Activated CD8-positive, alpha-beta memory T cell treated with anti-CD3 and anti-CD28 coated beads for 24 hours (primary cell): ENCODE data around the gene KCNJ2.

ENCODE experiments used
- DNase-seq: peaks from one replicate; pipeline ENCODE4 v3.0.0-alpha.2; 2020

Gene KCNJ2

DNA sequence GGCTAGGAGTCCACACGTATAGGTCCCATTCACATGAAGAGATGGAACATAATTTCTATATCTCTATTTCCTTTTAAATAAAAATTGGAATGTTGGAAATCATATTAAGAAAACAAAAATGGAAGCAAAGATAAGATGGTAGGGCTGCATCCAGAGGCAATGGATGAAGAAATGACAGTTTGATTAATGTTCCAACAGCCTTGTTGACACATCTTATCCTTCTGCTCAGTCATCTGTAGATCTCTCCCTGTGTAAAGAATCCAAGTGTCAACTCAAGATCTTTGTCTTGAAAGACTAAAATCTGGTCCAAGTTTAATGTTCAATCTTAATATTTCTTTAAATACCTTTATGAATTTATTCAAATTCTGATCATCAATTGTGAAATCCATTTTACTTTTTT lies 7.8 kb upstream of the KCNJ2 start:
- DNase-seq, result no peak

DNA sequence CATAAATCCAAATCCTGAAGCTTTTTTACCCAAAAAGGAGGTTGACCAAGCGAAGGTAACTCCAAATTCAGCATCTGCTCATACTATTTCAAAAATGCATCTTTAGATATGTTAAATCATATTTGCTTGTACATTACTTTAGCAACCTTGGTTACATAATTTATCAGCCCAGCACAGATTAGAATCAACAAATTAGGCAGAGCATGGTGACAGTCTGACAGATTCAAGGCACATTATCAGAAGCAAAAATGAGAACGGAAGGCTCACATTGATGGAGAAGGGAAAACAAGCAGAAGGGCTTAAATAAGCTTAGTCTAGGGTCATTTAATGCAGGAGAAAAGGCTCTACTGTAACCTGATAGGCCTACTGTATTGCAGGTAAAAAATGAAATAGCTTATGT lies 3.9 kb upstream of the KCNJ2 start:
- DNase-seq, result no peak

DNA sequence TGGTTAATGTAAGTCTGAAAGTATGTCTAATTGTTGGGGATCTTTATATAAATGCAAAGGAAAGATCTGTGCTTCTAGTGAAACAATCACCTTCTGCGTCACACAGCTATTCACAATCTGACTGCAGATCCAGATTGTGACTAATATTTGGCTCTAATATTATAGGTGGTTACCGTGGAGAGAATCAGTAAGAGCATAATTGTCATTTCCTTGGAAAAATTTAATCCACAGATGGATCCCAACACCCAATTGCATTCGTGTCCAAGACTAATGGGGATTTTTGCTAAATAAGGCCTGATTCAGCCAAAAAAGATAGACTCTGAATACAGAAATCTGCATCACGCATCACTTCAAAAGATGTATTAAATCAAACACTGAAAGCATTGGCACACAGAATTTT lies 2.7 kb upstream of the KCNJ2 start:
- no peak for DNase-seq

DNA sequence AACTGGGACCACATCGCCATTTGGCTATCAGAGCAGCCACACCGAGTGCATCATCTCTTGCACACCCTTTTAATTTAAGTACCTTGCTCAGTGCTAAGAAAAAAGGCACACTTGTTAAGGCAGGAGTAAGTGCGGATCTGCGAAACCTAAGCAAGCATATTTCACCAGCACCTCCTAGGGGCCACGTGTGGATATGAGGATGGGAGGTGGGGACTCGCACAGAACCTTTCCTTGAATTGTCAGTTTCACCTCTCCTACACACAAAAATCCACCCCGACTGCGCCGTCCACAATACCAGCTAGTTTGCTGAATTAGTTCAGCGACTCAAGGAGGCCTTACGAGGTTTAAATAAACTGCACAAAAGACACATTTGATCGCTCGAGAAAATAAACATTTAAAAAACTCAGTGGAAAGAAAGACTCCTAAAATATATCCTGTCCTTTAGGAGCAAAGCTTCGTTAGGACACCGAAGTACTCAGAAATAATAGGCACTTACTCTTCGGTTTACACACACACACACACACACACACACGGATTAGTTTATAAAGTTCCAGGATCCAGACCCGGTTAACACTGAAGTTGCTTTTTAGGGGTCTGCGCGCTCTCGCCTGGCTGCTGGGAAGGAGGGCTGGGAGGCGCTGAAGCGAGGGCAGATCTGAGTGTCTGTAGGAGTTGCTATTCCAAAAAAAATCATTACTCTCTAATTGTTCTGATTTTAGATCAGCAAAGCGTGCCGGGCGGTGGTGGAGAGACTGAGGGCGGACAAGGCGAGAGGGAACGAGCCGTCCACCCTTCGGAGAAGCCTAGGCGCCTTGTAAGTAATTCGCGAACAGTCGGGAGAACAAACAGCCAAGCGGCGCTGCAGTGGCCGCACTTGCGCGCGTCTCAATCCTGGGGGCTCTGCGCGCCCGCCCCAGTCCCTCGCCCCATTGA lies 1.0 kb upstream of the KCNJ2 start:
- DNase-seq, result no peak

DNA sequence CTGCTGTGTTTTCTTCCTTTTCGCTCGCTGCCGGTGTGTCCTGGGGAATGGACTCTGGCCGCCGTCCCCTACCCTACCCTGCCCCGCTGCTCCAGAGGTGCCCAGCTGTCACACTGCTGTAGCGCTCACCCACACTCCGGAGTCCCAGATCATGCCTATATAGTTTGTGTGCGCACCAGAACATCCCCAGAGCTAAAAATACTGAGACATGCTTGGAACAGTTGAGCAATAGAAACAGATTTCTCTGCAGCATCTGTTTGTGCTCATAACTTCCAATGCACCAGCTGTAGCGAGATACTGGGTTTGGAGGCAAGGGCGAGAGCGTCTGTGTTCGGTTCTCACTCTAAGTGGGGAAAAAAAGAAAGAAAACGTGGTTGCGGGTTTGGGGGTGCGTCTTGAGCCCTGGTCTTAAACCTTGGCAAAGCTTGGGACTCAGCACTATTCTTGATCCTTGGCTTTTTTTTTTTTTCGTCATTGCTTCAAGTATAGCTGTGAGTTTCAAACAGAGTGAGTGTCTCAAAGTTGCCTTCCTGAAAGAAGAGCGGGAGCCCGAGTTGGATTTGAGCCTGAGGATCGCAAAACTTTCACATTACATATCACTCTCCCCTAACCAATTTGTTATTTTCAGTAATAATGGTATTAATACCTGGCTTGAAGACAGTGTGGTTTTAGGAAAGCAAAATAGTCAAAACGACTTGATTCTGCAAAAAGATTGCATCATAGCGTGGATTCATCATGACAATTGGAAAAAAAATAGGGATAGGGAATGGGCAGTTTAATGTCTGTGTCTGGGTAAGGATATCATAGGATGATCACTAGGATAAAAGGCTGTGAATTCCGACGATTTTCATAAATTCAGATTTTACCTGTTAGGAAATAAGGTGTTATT lies 621 bp downstream of the KCNJ2 start:
- DNase-seq, result no peak

DNA sequence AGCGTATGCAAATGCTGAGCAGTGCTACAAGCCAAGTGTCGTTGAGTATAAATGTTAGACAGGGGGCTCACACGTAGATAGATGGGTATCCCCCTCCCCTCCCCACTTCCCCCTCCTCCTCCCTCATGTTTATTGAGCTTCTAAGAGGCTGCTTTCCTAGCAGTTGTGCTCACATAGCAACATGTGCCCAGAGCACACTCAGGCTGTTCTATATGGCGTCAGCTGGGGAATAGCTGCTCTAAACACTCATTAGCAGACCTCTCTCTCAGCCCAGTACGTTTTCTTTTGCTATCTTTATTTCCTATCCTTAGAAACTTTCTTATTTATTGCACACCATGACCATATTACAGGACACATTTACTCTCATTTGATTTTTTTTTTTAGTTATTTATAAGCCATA lies 1.8 kb downstream of the KCNJ2 start:
- DNase-seq, result no peak

DNA sequence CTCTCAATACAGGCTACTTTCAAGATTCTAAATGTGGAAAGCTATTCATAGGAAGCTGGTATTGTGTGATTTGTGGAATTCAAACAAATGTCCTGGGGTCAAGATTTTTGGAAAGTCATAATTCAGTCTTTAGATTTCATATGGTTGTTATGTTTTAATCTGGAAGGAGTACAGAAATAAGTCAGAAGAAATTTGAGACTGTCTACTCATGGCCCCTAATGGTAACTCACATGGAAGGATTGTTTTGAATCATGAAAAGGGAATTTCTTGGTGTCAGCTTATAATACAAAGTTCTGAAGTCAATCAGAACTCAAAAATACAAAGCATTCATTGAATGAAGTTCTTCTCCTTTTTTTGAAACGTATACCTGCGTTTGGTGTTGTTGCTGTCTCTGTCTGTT lies 3.1 kb downstream of the KCNJ2 start:
- DNase-seq, result no peak

DNA sequence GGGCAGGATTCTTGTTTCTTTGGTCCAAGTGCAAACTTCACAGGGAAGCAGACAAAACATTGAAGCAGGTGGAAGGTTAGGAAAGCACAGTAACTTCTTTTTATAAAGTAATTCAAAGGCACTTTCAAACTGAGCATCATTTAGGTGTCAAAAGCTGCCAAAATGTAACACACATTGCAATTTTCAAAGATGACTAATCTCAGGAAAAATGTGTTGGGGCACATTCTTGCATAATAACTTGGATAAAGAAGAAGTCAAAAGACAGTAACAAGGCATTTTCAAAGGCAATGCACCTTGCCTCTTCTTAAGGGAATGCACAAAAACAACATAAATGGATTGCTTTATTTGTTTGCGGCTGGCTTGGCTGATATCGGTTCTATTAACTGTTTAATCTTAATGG lies 3.6 kb downstream of the KCNJ2 start:
- no peak for DNase-seq

DNA sequence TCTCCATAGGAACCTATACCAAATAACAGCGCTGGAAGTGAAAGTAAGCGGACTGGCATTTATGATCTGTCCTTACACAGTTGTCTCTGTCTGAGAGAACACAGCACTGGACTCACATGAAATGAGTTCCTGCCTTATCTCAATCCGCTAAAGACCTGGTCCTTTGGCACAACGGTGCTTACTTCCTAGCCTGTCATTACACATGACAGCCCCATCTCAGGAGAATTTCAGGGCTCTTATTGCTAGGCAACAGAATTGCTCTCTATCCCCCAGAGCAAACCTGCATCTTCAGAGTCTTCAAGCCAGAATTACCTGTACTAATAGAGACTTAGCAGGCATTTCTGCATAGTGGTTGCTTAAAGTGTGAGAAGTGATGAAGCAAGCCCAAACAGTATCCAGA lies 4.3 kb downstream of the KCNJ2 start:
- DNase-seq, result no peak

DNA sequence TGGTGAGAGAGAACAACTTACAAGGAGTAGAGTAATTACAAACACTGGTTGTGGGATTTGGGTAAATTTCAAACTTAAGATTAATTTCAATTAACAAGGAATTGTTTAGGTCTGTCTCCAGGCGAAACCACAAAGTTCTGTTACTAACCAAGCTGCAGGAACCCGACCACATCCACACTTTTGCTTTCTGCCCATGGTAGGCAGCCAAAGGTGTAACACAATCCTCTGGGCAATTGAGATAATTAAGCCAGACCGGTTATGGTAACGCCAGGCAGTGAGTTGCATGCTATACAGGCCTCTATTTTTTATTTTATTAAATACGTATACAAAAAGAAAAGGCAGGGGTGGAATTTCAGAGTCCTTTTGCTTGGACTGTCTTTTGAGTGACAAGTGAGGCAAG lies 12.0 kb downstream of the KCNJ2 start:
- no peak for DNase-seq

DNA sequence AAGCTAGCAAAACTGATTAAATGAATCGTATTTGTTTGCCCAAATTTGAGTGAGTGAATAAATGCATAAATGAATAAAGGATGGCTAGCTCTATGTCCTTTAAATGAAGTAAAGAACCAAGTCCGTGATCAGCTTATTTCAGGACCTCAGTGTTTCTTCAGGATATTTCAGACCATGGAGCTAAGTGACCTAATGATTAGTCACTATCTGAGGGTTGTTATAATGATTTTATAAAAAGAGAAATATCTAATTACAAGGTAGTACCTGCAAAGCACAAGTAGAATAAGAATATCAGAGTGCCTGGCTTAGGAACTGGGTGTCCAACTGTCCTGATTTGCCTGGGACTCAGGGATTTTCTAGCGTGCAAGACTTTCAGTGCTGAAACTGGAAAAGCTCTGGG lies 12.5 kb downstream of the KCNJ2 start:
- DNase-seq, result no peak

DNA sequence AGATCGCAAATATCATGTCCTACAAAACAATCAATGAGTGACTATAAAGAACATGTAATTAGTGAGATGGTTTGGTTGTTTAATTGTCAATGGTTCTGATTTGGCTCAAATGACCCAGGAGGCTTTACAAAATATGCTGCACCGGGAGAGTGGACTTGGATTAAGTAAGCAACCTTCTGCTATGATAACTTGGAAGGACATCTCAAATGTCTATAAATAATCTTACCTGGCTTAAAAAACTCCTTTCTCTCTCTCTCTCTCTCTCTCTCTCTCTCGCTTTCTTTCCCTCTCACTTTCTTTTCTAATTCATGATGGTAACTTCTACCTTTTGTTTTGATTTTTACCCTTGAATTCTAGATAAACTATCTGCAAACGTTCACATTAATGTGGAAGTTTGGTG lies 14.2 kb downstream of the KCNJ2 start:
- no peak for DNase-seq

DNA sequence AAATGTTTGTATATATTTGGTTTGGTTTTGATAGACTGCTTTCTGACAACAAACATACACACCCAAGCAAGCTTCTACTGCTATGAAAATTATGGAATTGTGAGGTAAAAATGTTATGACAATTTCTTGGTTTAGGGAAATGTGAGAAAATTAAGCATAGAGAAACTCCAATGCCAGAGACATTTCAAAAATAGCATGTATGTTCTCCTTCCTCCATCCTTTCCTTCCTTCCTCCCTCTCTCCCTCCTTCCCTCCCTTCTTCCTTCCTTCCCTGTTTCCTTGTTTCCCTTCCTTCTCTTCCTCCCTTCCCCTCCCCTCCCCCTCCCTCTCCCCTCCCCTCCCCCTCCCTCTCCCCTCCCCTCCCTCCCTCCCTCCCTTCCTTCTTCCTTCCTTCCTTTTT lies 14.9 kb downstream of the KCNJ2 start:
- DNase-seq, result no peak

DNA sequence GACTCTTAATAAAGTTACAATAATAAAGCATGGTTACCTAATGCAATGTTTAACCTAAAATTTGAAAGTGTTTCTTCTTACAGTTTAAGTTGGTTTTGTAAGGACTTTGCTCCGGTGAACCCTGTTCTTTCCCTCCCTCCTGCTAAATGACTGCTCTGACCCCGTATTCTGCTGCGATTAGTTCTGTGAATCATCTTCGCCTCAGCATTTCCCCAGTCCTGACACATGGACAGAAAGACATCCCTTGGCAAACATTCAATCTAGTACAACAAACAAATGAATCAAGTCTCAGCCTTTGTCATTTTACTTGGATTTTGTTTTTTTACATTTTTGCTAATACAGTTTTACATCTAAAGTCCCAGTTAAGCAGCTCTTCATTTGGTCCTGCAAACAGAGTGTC lies 15.4 kb downstream of the KCNJ2 start:
- no peak for DNase-seq

DNA sequence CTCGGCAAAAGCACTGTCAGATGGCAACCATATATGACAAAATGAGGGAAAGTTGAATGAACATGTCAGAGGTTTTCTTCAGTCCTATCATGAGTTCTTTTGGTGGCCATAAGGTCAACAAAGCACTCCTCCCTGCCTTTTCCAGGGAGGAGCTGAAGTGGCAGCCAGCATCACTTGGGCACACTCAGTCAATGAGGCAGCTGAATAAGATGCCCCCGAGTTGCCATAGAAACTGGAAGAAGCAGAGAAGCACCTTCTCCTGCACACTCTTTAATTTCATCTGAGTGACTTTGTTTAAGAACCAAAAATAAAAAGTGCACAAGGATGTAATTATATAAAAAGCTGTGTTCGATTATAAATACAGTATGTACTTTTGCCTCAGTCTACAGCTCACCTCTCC lies 16.0 kb downstream of the KCNJ2 start:
- no peak for DNase-seq

DNA sequence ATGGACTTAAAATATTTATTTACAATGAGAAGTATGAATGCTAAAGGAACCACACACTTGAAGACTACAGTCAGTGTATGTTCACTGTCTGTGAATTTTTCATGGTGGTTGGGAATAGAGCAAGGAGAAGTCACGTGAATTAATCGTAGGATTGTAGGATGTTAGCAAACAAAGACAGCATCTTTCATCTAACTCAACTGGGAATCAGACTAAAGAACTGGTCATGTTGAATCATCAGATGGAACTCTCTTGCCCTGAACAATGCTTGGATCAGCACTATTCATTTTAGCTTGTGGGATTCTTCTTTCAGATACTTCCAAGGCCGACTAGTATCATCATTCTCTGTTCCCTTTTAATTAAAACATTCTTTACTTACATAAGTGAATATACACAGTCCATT lies 18.1 kb downstream of the KCNJ2 start:
- no peak for DNase-seq

DNA sequence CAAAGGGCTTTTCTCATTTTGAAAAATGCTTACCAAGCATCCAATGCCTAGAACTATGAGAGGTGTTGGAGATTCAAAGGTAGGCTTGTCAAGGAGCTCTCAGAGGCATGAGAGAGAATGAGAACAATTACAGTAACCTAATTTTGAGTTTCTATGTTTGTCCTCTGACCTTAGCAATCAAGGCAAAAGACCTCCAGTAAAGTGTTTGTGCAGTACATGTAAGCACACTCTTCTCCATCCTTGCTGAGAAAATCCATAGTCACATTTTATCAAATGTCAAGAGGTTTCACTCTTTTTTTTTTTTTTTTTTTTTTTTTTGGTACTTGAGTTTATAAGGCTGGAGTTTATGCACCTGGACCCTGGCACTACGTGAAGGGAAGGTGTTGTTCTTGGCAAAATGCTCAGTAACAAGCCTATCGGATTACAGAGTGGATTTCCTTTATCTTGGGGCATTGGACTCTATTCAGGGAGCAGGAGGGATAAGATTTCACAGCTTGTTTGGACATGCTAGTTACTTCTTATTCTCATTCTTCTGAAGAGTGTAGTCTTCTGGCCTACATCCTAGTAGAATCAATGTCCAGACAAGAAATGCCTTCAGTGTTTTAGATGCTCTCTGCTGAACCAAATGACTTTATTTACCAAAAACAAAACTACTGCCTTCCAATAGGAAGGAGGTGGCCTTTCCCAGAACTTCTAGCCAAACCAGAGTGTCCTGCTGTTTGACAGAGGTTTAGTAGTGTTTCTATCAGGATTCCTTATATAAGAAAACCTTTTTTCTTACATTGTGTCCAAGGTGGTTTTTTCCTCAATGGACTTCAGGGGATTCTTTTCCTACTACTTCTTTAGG lies 21.9 kb downstream of the KCNJ2 start:
- DNase-seq, result no peak

DNA sequence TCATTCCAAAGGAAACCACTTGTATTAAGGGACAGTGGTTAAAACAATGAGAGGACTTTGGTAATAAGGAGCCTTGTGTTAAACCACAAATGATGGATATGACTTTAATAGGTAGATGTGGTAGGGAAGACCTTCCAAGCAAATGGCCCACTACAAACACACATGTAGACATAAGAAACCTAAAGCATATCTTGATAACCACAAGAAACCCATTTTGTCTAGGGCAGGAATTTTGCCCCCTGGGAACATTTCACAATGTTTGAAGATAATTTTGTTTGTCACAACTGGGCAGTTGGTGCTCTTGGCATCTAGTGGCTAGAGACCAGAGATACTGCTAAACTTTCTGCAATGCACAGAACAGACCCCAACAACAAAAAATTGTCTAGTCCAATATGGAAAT lies 25.8 kb downstream of the KCNJ2 start:
- no peak for DNase-seq

DNA sequence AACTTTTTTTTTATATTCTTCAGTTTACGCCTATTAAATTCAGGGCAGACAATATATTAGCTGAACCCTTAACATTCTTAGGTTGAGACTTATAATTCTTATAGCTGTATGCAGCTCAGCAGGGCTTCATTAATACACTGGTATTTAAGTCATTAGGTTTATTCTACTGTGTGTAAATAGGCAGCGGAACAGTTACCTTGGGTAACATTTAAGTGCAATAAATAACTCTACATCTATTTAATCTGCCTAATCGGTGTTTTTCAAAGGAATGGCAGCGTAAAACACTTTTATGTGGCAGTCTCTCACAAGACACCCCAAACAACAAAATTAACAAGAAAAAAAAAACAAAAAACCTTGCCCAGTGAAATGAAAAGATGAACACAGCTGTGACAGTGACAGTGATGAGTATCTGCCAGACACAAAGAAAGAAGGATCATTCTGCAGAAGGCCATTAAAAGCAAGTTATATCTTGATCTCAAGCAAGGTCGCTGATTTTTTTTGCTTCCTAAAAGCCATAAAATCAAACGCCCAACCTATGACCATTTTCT lies 32.6 kb downstream of the KCNJ2 start:
- DNase-seq, result no peak

DNA sequence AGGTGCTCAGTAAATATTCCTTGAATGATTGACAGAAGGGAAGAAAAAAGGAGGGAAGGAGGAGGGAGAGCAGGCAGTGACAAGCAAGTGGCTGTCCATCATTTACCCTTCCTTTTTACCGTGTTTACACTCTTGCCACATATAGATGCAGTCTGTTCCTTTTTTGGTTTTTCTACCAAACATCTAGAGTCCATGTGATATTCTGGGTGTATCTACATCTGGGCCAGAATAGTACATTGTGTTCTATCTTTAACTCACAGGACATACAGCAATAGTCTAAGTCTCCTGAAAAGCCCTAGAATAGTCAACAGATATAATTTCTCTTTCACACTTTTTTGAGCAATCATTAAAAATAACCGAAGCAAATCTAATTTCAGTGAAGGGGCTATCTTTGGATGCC lies 33.5 kb downstream of the KCNJ2 start:
- DNase-seq, result no peak

DNA sequence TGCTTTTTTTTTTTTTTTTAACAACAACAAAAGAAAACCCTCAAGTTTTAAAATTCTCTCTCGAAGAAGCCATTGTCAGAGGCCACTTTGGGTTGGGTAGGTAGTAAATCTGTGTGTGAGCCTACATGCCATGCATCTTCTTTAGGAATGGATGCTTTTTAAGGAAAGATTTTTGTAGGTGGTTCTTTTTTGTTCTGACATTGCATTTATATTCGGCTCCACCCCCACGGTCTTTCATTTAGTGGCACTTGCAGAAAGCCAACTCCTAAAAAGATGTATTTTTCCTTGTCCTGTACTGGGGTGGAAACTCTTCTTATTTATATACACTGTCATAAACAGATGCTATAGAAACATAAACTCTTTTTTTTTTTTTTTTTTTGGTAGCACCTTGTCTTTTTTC lies 35.1 kb downstream of the KCNJ2 start:
- DNase-seq, result no peak

DNA sequence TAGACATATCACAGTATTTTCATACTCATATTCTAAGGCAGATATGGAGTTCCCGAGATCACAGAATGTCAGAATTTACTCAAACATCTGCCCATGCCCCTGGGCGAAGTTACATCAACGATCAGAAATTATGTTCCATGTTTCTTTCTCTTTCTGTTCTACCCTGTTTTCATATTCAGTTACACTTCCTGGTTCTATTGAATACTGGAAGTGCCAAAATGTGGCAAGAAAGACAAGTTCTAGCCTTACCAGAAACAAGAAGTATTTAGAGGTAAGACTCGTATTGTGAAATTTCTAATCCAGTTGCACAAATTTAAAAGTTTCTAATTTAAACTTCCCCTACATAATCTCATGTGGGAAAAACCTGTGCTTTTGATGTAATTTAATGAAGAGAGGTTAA lies 36.1 kb downstream of the KCNJ2 start:
- no peak for DNase-seq
